ENCODE results near the gene SIK3. TPM values are rescaled to one million over a fixed set of nuclear protein-coding genes. Genes with fewer than 3 reads are reported as not detected.

Gene SIK3
- total RNA-seq, 1 experiment from 2014 or later = 31.4 TPM

DNA sequence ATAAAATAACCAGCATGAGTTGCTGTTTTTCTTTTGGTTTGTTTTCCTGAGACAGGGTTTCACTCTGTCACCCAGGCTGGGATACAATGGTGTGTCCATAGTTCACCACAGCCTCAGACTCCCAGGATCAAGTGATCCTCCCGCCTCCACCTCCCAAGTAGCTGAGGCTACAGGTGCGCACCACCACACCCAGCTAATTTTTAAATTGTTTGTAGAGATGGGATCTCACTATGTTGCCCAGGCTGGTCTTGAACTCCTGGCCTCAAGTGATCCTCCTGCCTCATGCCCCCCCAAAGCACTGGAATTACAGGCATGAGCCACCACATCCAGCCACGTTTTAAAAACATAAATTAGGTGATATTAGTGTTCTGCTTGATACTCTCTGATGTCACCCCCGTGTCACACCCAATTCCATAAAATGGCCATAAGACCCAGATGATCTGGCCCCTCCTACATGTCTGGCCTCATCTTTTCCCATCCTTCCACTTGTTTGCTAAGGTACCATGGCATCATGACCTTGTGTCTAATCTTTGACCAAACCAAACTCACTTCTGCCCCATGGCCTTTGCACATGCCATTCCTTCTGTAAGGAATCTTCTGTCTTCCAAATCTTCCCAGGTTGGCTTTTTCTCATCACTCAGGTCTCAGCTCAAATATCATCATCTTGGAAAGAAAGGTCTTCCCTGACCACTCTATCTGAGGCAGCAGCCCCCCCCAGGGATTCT lies 6.3 kb downstream of the SIK3 start:
- Histone ChIP-seq H4K91ac (ENCODE audit: insufficient read length, low read depth, low read length) (no peak overlapping the region), H3K56ac (ENCODE audit: insufficient read length, low read depth, low read length) (no peak overlapping the region), H4K20me1 (ENCODE audit: control insufficient read depth, insufficient read depth, insufficient read length) (no peaks in the 10 kb centered on the region), H2BK5ac (ENCODE audit: insufficient read length, low read length) (no peak overlapping the region), H3K23me2 (ENCODE audit: insufficient read length, low read depth, low read length, poor library complexity, severe bottlenecking) (peaks cover 5% of the 10 kb centered on the region), H3K4ac (ENCODE audit: low read depth, low read length) (no peak overlapping the region), H3K23ac (ENCODE audit: insufficient read length, low read depth, low read length) (no peak overlapping the region), H2BK120ac (ENCODE audit: low read depth, low read length, poor library complexity, severe bottlenecking) (no peak overlapping the region), H2BK15ac (ENCODE audit: low read depth, low read length) (no peak overlapping the region), H2BK12ac (ENCODE audit: insufficient read length, low read depth, low read length) (no peak overlapping the region), H3T11ph (ENCODE audit: low read length) (no peak overlapping the region), H2AFZ (ENCODE audit: low read length) (no peak overlapping the region), H2BK20ac (ENCODE audit: low read depth, low read length, poor library complexity, severe bottlenecking) (no peak overlapping the region), H3K27ac (ENCODE audit: insufficient read length, low read depth, low read length) (no peak overlapping the region), H3K18ac (ENCODE audit: insufficient read length, low read depth, low read length) (no peak overlapping the region), H3K79me2 (ENCODE audit: insufficient read depth, low read length) (peaks cover 34% of the 10 kb centered on the region; the same call in 1 of the 2 replicates), H3K9ac (ENCODE audit: extremely low read depth, insufficient read length, low read length) (no peak overlapping the region), H4K8ac (replicated peaks; ENCODE audit: insufficient read length, low read depth, low read length) (no peak overlapping the region), H3K79me1 (ENCODE audit: insufficient read depth, low read depth, low read length, poor library complexity, severe bottlenecking) (peaks cover 9% of the 10 kb centered on the region), H3K4me1 (ENCODE audit: insufficient read depth, low read length) (peaks cover 3% of the 10 kb centered on the region; the same call in 1 of the 2 replicates), H4K5ac (ENCODE audit: insufficient read length, low read depth, low read length) (no peak overlapping the region), H2AK5ac (ENCODE audit: insufficient read length, low read length) (no peak overlapping the region), H3K27me3 (ENCODE audit: insufficient read depth, low read length) (no peaks in the 10 kb centered on the region), H3K9me3 (ENCODE audit: control insufficient read depth, low read depth, low read length) (no peaks in the 10 kb centered on the region), H3K14ac (ENCODE audit: insufficient read depth, low read length) (no peak overlapping the region), H3K4me2 (ENCODE audit: insufficient read depth, insufficient read length, low read length) (no peak overlapping the region)
- no peak for DNase-seq
- H3K4me3 Mint-ChIP-seq = no peak overlapping the region
- H3K36me3 Mint-ChIP-seq (ENCODE audit: insufficient read depth in 1 of 3, low read depth in 3 of 3) = peaks cover 7 to 15% (median 9%) of the 10 kb centered on the region in 3 experiments
- TF ChIP-seq, protein P1, sequence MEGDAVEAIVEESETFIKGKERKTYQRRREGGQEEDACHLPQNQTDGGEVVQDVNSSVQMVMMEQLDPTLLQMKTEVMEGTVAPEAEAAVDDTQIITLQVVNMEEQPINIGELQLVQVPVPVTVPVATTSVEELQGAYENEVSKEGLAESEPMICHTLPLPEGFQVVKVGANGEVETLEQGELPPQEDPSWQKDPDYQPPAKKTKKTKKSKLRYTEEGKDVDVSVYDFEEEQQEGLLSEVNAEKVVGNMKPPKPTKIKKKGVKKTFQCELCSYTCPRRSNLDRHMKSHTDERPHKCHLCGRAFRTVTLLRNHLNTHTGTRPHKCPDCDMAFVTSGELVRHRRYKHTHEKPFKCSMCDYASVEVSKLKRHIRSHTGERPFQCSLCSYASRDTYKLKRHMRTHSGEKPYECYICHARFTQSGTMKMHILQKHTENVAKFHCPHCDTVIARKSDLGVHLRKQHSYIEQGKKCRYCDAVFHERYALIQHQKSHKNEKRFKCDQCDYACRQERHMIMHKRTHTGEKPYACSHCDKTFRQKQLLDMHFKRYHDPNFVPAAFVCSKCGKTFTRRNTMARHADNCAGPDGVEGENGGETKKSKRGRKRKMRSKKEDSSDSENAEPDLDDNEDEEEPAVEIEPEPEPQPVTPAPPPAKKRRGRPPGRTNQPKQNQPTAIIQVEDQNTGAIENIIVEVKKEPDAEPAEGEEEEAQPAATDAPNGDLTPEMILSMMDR (conservative IDR thresholded peaks at IDR 0.05) = no peak
- no peak overlapping the region for H3K27ac Mint-ChIP-seq
- no peaks in the 10 kb centered on the region for H3K9me3 Mint-ChIP-seq
- peaks cover 27 to 30% of the 10 kb centered on the region in 2 experiments for H3K4me1 Mint-ChIP-seq
- WGBS (ENCODE audit: extremely low coverage, insufficient read length, low lambda C conversion rate) = no CpG with 5 or more reads among the region's 4 CpGs
- H3K27me3 Mint-ChIP-seq (ENCODE audit: low read depth) = no peaks in the 10 kb centered on the region
